ENCODE data around the gene PPCDC.

GRCh38 chr15:75064846-75065245 is 41.5 kb downstream of the PPCDC start:
- TF ChIP-seq, protein P1, sequence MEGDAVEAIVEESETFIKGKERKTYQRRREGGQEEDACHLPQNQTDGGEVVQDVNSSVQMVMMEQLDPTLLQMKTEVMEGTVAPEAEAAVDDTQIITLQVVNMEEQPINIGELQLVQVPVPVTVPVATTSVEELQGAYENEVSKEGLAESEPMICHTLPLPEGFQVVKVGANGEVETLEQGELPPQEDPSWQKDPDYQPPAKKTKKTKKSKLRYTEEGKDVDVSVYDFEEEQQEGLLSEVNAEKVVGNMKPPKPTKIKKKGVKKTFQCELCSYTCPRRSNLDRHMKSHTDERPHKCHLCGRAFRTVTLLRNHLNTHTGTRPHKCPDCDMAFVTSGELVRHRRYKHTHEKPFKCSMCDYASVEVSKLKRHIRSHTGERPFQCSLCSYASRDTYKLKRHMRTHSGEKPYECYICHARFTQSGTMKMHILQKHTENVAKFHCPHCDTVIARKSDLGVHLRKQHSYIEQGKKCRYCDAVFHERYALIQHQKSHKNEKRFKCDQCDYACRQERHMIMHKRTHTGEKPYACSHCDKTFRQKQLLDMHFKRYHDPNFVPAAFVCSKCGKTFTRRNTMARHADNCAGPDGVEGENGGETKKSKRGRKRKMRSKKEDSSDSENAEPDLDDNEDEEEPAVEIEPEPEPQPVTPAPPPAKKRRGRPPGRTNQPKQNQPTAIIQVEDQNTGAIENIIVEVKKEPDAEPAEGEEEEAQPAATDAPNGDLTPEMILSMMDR (IDR thresholded peaks at IDR 0.05), result no peak
- no peak for TF ChIP-seq POLR2A (IDR thresholded peaks at IDR 0.05)

Data from adrenal gland (tissue), 5 donors.